HG02623 (cell line): ENCODE measurements around the gene BMPR2.
"Not testable (repeated sequence)": the region's sequence is repeated elsewhere in the genome, so short reads cannot be mapped to it uniquely, and the experiment has no call there.

Experiments used
- ATAC-seq: cut with Tn5 transposase; IDR thresholded peaks from one replicate; pipeline ENCODE4 v1.9.1; 2021; ENCODE audit warnings: moderate library complexity; ENCODE audit not compliant: unreplicated experiment

BMPR2 gene

GRCh38 chr2:202444000-202444399 lies 67.9 kb downstream of the BMPR2 start:
- ATAC-seq = no peak

- no peak for ATAC-seq
Measured at GRCh38 chr2:202449344-202449743, 73.2 kb downstream of the BMPR2 start.

DNA sequence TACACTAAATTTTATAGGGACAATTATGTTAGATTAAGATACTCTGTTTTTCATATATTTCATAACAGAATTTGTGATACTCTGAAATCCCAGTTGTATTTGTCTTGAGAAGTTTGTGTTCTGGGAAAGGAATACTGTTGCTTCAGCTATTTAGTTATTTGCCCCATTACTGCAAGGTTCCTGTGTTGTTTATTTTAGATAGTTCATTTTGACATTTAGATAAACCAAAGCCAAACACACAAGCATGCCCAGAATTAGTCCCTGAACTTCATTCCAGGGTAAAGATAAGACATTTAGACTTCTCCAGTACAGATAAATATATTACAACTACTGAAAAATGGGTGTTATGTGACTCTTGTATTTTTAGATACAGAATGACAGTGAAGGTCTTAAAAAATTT lies 74.7 kb downstream of the BMPR2 start:
- ATAC-seq = no peak

- no peak for ATAC-seq
Measured at GRCh38 chr2:202452744-202453143, 76.6 kb downstream of the BMPR2 start.

DNA sequence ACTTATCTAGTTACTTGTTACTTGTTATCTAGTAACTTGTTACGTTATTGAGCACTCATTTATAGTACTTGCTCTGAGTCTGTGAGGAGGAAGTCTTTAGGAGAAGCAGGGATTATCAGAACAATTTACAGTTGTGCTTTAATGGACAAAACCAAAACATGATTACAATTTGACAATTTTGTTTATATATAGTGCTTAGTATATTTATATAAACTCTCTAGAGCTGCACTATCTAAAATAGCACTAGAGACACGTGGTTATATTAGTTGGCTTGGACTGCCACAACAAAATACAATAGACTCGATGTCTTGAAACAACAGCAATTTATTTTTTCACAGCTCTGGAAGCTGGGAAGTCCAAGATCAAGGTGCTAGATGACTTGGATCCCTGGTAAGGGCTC lies 78.4 kb downstream of the BMPR2 start:
- ATAC-seq = no peak

- no peak for ATAC-seq
Measured at GRCh38 chr2:202455114-202455513, 79.0 kb downstream of the BMPR2 start.

DNA sequence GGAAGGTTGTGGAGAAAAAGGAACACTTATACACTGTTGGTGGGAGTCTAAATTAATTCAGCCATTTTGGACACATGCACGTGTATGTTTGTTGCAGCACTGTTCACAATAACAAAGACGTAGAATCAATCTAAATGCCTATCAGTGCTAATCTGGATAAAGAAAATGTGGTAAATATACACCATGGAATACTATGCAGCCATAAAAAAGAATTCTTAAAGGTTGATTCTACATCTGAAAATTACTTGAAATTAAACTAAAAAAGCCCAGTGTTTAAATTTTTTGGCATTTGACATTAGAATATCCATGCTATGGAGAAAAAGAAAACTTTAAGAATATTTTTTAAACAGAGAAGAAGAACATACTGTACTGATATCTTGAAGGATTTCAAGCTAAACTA lies 84.0 kb downstream of the BMPR2 start:
- ATAC-seq = no peak

GRCh38 chr2:202479090-202479489 lies 103.0 kb downstream of the BMPR2 start:
- no peak for ATAC-seq

DNA sequence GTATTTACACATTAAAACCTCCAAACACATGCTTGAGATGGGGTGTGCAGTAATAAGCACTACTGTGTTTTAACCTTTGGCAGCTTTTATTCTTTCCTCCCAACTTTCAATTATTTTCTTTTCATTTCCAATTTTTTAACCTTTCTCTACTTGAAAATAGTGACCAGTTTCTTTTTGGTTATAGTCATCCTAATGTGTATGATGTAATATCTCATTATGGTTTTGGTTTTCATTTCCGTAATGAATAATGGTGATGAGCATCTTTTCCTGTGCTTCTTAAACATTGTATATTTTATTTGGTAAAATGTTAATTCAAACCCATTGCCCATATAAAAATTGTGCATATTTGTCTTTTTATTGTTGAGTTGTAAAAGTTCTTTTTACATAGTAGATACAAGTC lies 103.5 kb downstream of the BMPR2 start:
- ATAC-seq = no peak

GRCh38 chr2:202486351-202486750 lies 110.2 kb downstream of the BMPR2 start:
- no peak for ATAC-seq

- ATAC-seq = no peak
Measured at GRCh38 chr2:202488671-202489070, 112.5 kb downstream of the BMPR2 start.

- no peak for ATAC-seq
Measured at GRCh38 chr2:202490479-202490878, 114.4 kb downstream of the BMPR2 start.

- ATAC-seq = no peak
Measured at GRCh38 chr2:202491514-202491913, 115.4 kb downstream of the BMPR2 start.

GRCh38 chr2:202494300-202495229 lies 118.4 kb downstream of the BMPR2 start:
- no peak for ATAC-seq

DNA sequence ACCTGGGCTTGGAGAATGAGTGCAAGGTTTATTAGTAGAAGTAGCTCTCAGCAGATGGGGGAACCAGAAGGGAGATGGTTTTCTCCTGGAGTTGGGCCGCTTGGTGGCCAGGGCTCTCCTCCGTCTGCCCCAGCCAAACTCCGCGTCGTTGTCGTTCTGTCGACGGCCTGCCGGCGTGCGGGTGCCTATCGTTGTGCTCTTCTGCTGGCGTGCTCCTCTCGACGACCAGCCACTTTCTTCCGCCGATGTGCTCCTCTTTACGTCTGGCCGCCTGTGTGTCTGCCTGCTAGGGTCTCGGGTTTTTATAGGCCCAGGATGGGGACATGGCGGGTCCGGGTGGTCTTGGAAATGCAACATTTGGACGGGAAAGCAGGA lies 119.1 kb downstream of the BMPR2 start:
- ATAC-seq = no peak

DNA sequence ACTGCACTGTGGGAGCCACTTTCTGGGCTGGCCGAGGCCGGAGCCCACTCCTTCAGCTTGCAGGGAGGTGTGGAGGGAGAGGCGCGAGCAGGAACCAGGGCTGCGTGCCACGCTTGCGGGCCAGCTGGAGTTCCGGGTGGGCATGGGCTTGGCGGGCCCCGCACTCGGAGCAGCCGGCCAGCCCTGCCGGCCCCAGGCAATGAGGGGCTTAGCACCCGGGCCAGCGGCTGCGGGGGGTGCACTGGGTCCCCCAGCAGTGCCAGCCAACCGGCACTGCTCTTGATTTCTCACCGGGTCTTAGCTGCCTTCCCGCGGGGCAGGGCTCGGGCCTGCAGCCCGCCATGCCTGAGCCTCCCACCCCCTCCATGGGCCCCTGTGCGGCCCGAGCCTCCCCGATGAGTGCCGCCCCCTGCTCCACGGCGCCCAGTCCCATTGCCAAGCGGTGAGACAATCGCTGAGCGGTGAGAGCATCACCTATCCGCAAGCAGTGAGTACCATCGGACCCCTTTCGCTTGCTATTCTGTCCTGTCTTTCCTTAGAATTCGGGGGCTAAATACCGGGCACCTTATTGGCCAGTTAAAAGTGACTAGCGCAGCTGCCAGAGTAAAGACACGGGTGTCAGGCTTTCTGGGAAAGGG lies 120.8 kb downstream of the BMPR2 start:
- ATAC-seq = not testable (repeated sequence)

- not testable (repeated sequence) for ATAC-seq
Measured at GRCh38 chr2:202497473-202497866, 121.3 kb downstream of the BMPR2 start.

- not testable (repeated sequence) for ATAC-seq
Measured at GRCh38 chr2:202499841-202500240, 123.7 kb downstream of the BMPR2 start.

DNA sequence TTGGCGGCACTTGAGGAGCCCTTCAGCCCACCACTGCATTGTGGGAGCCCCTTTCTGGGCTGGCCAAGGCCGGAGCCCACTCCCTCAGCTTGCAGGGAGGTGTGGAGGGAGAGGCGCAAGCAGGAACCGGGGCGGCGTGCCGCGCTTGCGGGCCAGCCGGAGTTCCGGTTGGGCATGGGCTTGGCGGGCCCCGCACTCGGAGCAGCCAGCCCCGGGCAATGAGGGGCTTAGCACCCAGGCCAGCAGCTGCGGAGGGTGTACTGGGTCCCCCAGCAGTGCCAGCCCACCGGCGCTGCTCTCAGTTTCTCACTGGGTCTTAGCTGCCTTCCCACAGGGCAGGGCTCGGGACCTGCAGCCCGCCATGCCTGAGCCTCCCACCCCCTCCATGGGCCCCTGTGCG lies 127.1 kb downstream of the BMPR2 start:
- ATAC-seq = not testable (repeated sequence)

DNA sequence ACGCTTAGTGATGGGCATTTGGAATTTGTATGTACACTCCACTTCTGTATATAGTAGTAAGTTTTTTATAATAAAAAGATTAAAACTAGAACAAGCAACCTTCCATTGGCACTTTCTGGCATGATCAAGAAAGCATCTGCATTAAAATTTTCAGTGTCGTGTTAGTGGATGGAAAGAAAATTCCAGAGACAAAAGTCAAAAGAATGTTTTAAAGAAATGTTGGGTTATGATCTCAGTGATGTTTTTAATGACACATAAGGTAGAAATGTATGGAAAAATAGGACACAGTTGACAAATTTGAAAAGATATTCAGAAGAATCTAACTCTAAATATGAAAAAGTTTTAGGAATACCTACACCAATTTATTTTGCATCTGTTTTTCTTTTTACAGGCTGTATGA lies 132.6 kb downstream of the BMPR2 start:
- ATAC-seq = no peak

GRCh38 chr2:202510911-202511310 lies 134.8 kb downstream of the BMPR2 start:
- ATAC-seq = no peak

- no peak for ATAC-seq
Measured at GRCh38 chr2:202512176-202512575, 136.0 kb downstream of the BMPR2 start.
